IMR-90 (cell line): Measurements from ENCODE around the gene TADA1.

Experiments
- POLR2A ChIP-seq: IDR thresholded peaks from 2 replicates; pipeline ENCODE4 v1.6.1; 2012; ENCODE audit warnings: mild to moderate bottlenecking, low read depth, low read length
- TF ChIP-seq, protein P1 (sequence below): conservative IDR thresholded peaks from 2 replicates; pipeline ENCODE4 v1.5.1; 2012; ENCODE audit warnings: mild to moderate bottlenecking, low read depth, low read length, improper control_type of control experiment

DNA sequence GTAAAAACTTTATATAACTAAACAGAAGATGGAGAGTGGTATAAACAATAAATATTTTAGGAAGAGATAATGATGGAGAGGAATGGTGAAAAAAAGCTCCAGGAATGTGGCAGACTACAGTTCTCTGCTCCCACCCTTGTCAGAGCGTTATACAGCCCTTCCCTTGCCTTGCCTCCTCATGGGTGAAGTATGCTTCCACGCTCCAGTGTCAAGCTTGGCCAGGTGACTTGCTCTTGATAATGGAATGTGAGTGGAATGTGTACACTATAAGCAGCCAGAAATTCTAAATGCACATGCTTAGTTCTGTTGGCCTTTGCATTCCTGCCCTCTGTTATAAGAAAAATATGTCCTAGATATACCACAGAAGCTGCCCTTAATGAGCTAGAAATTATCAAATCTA, 61.5 kb downstream of the TADA1 start:
- TF ChIP-seq POLR2A = no peak
- TF ChIP-seq, protein P1, sequence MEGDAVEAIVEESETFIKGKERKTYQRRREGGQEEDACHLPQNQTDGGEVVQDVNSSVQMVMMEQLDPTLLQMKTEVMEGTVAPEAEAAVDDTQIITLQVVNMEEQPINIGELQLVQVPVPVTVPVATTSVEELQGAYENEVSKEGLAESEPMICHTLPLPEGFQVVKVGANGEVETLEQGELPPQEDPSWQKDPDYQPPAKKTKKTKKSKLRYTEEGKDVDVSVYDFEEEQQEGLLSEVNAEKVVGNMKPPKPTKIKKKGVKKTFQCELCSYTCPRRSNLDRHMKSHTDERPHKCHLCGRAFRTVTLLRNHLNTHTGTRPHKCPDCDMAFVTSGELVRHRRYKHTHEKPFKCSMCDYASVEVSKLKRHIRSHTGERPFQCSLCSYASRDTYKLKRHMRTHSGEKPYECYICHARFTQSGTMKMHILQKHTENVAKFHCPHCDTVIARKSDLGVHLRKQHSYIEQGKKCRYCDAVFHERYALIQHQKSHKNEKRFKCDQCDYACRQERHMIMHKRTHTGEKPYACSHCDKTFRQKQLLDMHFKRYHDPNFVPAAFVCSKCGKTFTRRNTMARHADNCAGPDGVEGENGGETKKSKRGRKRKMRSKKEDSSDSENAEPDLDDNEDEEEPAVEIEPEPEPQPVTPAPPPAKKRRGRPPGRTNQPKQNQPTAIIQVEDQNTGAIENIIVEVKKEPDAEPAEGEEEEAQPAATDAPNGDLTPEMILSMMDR = no peak
